Activated B cell treated with CpG ODN at 0.5 μM for 24 hours (primary cell): ENCODE measurements around the gene SOD2. TPM values are rescaled to one million over a fixed set of nuclear protein-coding genes. Genes with fewer than 3 reads are reported as not detected.

Source experiments
- ATAC-seq: fragments of 200-7000 bp; cut with Tn5 transposase; one replicate; pipeline ENCODE4 v1.10.0; 2021; ENCODE audit warnings: low read depth, mild to moderate bottlenecking, moderate library complexity
- CTCF ChIA-PET: fragments of 350-600 bp; sonication (Branson Sonifier 250); formaldehyde crosslinking; loops from one replicate; lab custom pipeline; 2021; ENCODE audit warnings: antibody characterized with exemption; lab: Charles Lee
- POLR2A ChIA-PET: fragments of 350-600 bp; sonication (Branson Sonifier 250); formaldehyde crosslinking; loops from one replicate; lab custom pipeline; 2021; ENCODE audit warnings: antibody characterized with exemption; lab: Charles Lee
- DNase-seq: peaks from one replicate; pipeline ENCODE4 v3.0.0; 2022
- H3K27ac Mint-ChIP-seq: one replicate; pipeline ENCODE4 v1.8.0; 2020; ENCODE audit warnings: mixed read lengths
- H3K27me3 Mint-ChIP-seq: one replicate; pipeline ENCODE4 v1.8.0; 2021; ENCODE audit warnings: mixed read lengths
- H3K36me3 Mint-ChIP-seq: one replicate; pipeline ENCODE4 v1.8.0; 2021; ENCODE audit warnings: low read depth, mixed read lengths
- H3K4me1 Mint-ChIP-seq: one replicate; pipeline ENCODE4 v1.8.0; 2021; ENCODE audit warnings: mixed read lengths
- H3K4me3 Mint-ChIP-seq: one replicate; pipeline ENCODE4 v1.8.0; 2020; ENCODE audit warnings: mild to moderate bottlenecking, mixed read lengths
- H3K9me3 Mint-ChIP-seq: one replicate; pipeline ENCODE4 v1.8.0; 2020; ENCODE audit warnings: mixed read lengths
- intact Hi-C: fragments of 100-400 bp; cut with micrococcal nuclease; formaldehyde crosslinking; loops from one replicate; pipeline ENCODE4 v1.15.1; 2024
- total RNA-seq: library from RNA; stranded (reverse); gene quantifications from 2 replicates; pipeline ENCODE4 v1.2.3, GENCODE V29; 2022
- TF ChIP-seq, protein P1 (sequence below): fragments of 200-600 bp; IDR thresholded peaks from one replicate; pipeline ENCODE4 v1.8.0; 2022; ENCODE audit warnings: antibody characterized with exemption, mild to moderate bottlenecking

Gene SOD2
- total RNA-seq, 1 donor from 2014 or later: 98.2 TPM

DNA sequence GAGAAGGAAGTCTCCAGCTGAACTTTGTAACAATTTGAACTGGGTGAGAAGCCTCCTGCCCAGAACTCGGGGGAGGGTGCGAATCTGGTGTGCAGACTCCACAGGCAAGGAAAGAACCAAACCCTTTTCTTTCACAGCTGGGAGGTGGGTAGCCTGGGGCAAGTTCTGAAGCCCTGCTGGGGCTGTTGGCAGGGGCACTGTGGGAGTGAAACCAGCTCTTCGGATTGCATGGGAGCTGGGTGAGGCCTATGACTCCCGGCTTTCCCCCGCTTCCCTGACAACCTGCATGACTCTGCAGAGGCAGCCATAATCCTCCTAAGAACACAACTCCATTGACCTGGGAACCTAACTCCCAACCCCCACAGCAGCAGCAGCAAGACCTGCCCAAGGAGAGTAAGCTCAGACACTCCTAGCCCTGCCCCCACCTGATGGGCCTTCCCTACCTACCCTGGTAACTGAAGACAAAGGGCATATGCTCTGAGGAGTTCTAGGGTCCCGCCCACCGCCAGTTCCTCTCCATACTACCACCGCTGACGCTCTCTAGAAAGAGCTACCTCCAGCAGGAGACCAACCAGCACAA lies 37.5 kb downstream of the SOD2 start:
- H3K9me3 Mint-ChIP-seq: peaks cover 3% of the 10 kb centered on the region
- ATAC-seq (no peak), DNase-seq (no peak)
- H3K27ac Mint-ChIP-seq: no peak overlapping the region
- TF ChIP-seq, protein P1, sequence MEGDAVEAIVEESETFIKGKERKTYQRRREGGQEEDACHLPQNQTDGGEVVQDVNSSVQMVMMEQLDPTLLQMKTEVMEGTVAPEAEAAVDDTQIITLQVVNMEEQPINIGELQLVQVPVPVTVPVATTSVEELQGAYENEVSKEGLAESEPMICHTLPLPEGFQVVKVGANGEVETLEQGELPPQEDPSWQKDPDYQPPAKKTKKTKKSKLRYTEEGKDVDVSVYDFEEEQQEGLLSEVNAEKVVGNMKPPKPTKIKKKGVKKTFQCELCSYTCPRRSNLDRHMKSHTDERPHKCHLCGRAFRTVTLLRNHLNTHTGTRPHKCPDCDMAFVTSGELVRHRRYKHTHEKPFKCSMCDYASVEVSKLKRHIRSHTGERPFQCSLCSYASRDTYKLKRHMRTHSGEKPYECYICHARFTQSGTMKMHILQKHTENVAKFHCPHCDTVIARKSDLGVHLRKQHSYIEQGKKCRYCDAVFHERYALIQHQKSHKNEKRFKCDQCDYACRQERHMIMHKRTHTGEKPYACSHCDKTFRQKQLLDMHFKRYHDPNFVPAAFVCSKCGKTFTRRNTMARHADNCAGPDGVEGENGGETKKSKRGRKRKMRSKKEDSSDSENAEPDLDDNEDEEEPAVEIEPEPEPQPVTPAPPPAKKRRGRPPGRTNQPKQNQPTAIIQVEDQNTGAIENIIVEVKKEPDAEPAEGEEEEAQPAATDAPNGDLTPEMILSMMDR: no peak
- intact Hi-C loops: no loop called here
- H3K36me3 Mint-ChIP-seq: peaks cover 4% of the 10 kb centered on the region
- no peaks in the 10 kb centered on the region for H3K4me1 Mint-ChIP-seq
- no peaks in the 10 kb centered on the region for H3K27me3 Mint-ChIP-seq
- POLR2A ChIA-PET: no interaction called here
- CTCF ChIA-PET: interaction anchor here (0.6 to 7.7 kb wide), 11 partner anchors 10 to 1522 kb away, joined by 3 to 90 read pairs (median 4); partner anchors contain the start of gene FNDC1
- no peak overlapping the region for H3K4me3 Mint-ChIP-seq

DNA sequence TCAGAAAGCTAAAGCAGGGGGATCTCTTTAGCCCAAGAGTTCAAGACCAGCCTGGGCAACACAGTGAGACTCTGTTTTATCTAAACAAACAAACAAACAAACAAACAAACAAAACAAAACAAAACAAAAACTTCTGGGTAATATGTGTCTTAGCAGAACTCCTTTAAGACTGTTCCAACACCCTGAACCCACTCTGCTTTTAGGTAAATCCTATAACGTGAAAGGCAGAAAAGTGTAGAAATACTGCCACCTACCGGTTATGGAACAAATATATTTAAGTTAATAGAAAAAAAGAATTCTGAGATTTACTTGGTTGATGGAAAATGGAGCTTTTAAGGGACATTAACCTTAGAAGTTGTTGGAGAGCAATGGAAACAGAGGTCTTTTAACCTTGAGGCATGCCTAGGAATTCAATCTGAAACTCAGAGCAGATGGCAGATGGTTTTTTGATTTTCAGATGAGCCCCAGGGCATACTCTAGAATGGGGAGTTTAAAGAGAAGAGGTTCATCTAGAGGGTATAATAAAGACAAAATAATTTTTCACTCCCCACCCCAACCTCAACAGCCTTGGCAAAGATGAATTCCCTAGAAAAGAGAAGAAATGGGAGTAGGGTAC lies 38.5 kb downstream of the SOD2 start:
- Mint-ChIP-seq H3K4me3 (no peak overlapping the region), H3K4me1 (no peaks in the 10 kb centered on the region), H3K27me3 (no peaks in the 10 kb centered on the region), H3K9me3 (peaks cover 3% of the 10 kb centered on the region), H3K36me3 (peaks cover 4% of the 10 kb centered on the region), H3K27ac (no peak overlapping the region)
- no peak for DNase-seq
- POLR2A ChIA-PET: no interaction called here
- no peak for ATAC-seq
- intact Hi-C loops: loop anchor here (1.0 to 5.0 kb wide), 3 partner anchors 480 to 647 kb away; partner anchors contain the start of gene FNDC1
- TF ChIP-seq, protein P1: peak; percentile 74
- CTCF ChIA-PET: interaction anchor here (1.0 to 7.7 kb wide), 10 partner anchors 10 to 800 kb away, joined by 3 to 90 read pairs (median 4); partner anchors contain the start of gene FNDC1

GRCh38 chr6:159650314-159650713 lies 42.7 kb downstream of the SOD2 start:
- H3K9me3 Mint-ChIP-seq: no peaks in the 10 kb centered on the region
- H3K36me3 Mint-ChIP-seq: no peaks in the 10 kb centered on the region
- intact Hi-C loops: loop anchor here (5.0 kb wide), 1 partner anchor 643 kb away; no protein-coding TSS in a partner anchor
- no peak overlapping the region for H3K27ac Mint-ChIP-seq
- POLR2A ChIA-PET: no interaction called here
- no peaks in the 10 kb centered on the region for H3K4me1 Mint-ChIP-seq
- DNase-seq: no peak
- H3K27me3 Mint-ChIP-seq: no peaks in the 10 kb centered on the region
- H3K4me3 Mint-ChIP-seq: no peak overlapping the region
- ATAC-seq: no peak
- TF ChIP-seq, protein P1: no peak
- CTCF ChIA-PET: interaction anchor here (1.6 kb wide), 1 partner anchor 433 kb away, joined by 5 read pairs; no protein-coding TSS in a partner anchor

DNA sequence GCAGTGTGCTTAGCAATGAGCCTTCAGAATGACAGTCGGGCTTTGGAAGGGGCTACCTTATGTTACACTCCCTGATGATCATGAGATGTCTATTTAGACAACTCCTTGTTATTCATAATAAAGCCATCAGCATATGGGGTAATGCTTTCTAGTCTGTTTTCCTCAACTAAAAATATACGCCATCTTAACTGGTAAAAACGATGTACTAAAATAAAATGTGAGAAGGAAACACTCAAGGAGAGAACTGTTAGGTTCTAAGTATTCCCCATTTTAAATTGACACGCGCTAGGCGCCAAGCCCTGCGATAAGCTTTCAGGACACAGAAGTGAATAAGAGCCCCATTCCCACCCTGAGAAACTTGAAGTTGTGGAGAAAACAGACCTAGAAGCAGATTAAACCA lies 43.6 kb downstream of the SOD2 start:
- TF ChIP-seq, protein P1: no peak
- Mint-ChIP-seq H3K4me1 (no peaks in the 10 kb centered on the region), H3K4me3 (no peak overlapping the region), H3K27me3 (no peaks in the 10 kb centered on the region), H3K9me3 (no peaks in the 10 kb centered on the region), H3K27ac (no peak overlapping the region), H3K36me3 (no peaks in the 10 kb centered on the region)
- ATAC-seq: no peak
- POLR2A ChIA-PET: no interaction called here
- intact Hi-C loops: no loop called here
- CTCF ChIA-PET: interaction anchor here (1.6 kb wide), 1 partner anchor 432 kb away, joined by 5 read pairs; no protein-coding TSS in a partner anchor
- no peak for DNase-seq

DNA sequence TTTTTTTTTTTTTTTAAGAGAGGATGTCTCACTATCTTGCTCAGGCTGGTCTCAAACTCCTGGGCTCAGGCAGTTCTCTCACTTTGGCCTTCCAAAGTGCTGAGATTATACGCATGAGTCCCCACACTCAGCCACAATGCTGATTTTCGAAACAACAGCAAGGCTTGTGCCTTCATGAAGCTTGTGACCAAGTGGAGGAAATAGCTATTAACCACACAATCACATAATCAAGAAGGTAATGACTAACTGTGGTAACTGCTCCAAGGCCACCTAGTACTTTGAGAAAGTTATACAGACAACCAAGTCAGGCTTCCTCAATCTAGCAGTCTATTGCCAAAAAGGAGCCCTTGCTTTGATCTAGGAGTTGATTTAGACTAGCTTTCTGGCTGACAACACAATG lies 46.3 kb downstream of the SOD2 start:
- no peak overlapping the region for H3K4me3 Mint-ChIP-seq
- no peaks in the 10 kb centered on the region for H3K36me3 Mint-ChIP-seq
- H3K9me3 Mint-ChIP-seq: no peaks in the 10 kb centered on the region
- no peak overlapping the region for H3K27ac Mint-ChIP-seq
- TF ChIP-seq, protein P1: no peak
- ChIA-PET CTCF (no interaction called here), POLR2A (no interaction called here)
- DNase-seq: no peak
- H3K4me1 Mint-ChIP-seq: no peaks in the 10 kb centered on the region
- H3K27me3 Mint-ChIP-seq: no peaks in the 10 kb centered on the region
- no peak for ATAC-seq
- intact Hi-C loops: no loop called here
